A673 (cell line): ENCODE results near the gene RASA3.

Source experiments
- CTCF ChIP-seq: fragments of 300-800, 200-600 bp; sonication (generic); conservative IDR thresholded peaks from 2 replicates; pipeline ENCODE4 v1.5.1; 2017; ENCODE audit warnings: low read depth, mild to moderate bottlenecking, antibody characterized with exemption, low read length, moderate library complexity, mixed read lengths
- EZH2 ChIP-seq: fragments of 200-600 bp; sonication (generic); IDR thresholded peaks from 2 replicates; pipeline ENCODE4 v1.6.1; 2017; ENCODE audit warnings: borderline replicate concordance, low read depth, mild to moderate bottlenecking, mixed read lengths, antibody characterized with exemption, low read length; ENCODE audit not compliant: poor library complexity, severe bottlenecking

DNA sequence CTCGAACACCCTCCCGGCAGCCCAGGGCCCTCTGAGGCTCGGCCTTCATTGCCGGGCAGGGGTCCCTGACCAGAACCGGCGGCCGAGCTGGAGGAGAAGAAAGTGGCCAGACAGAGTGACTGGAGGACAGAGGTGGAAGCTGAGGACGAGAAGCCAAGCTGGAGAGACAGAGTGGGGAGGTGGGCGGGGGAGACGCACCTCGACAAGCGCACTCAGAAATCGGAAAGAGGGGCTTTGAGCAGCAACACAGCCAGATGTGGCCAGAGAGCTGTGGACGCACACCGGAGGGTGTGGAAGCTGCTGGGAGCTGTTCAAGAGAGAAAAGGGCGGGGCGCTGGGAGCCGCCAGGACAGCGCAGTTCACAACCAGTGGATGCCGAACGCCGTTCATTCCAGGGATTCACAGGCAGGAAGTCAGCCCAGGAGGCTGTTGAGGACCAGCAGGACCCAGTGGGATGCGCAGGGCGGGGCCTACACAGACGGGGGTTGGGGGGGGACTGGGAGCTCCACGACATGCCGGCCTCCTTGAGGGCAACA is 130.3 kb downstream of the RASA3 start:
- TF ChIP-seq CTCF (no peak), EZH2 (no peak)
